ENCODE data around the gene ZNF614. TPM values are rescaled to one million over a fixed set of nuclear protein-coding genes. Genes with fewer than 3 reads are reported as not detected.

ZNF614 gene
- total RNA-seq, 4 donors from 2014 or later, result 6.2 to 17.1 (median 12.6) TPM

- Histone ChIP-seq H3K4me3 (no peak overlapping the region), H3K27me3 (no peaks in the 10 kb centered on the region), H3K9me3 (peaks cover 7 to 100% (median 15%) of the 10 kb centered on the region in 3 donors), H3K4me1 (no peaks in the 10 kb centered on the region), H3K36me3 (peaks cover 50 to 100% of the 10 kb centered on the region in 2 donors), H3K27ac (no peak overlapping the region)
- TF ChIP-seq POLR2AphosphoS5 (IDR thresholded peaks at IDR 0.05) (no peak), POLR2A (IDR thresholded peaks at IDR 0.05) (no peak), EP300 (IDR thresholded peaks at IDR 0.05) (no peak), CTCF (IDR thresholded peaks at IDR 0.05) (no peak)
- WGBS, 2 donors (ENCODE audit: low coverage in 1 of 2), result 89 to 93% methylated on average over 3 to 4 of the region's 4 CpGs
- ATAC-seq, result no peak
Observed at GRCh38 chr19:51971624-51972023, 56.6 kb downstream of the ZNF614 start.

GRCh38 chr19:51970718-51971117 is 57.5 kb downstream of the ZNF614 start:
- WGBS, 2 donors (ENCODE audit: low coverage in 1 of 2), result 100% methylated on average over 1 of the region's 1 CpG
- no peak overlapping the region for H3K27ac ChIP-seq
- H3K4me3 ChIP-seq, result no peak overlapping the region
- H3K9me3 ChIP-seq, result peaks cover 7 to 100% (median 15%) of the 10 kb centered on the region in 3 donors
- no peak for ATAC-seq
- no peak for TF ChIP-seq CTCF (IDR thresholded peaks at IDR 0.05)
- TF ChIP-seq POLR2A (IDR thresholded peaks at IDR 0.05), result no peak
- no peak for TF ChIP-seq POLR2AphosphoS5 (IDR thresholded peaks at IDR 0.05)
- no peak for TF ChIP-seq EP300 (IDR thresholded peaks at IDR 0.05)
- H3K4me1 ChIP-seq, result no peaks in the 10 kb centered on the region
- H3K27me3 ChIP-seq, result no peaks in the 10 kb centered on the region
- H3K36me3 ChIP-seq, result peaks cover 59 to 100% of the 10 kb centered on the region in 2 donors

GRCh38 chr19:51965583-51965982 is 62.6 kb downstream of the ZNF614 start:
- Histone ChIP-seq H3K27me3 (no peaks in the 10 kb centered on the region), H3K9me3 (peaks cover under 1 to 100% (median under 1%) of the 10 kb centered on the region in 3 donors), H3K27ac (no peak overlapping the region), H3K36me3 (peaks cover 42 to 92% of the 10 kb centered on the region in 2 donors), H3K4me1 (no peaks in the 10 kb centered on the region), H3K4me3 (no peak overlapping the region)
- no peak for ATAC-seq
- 98 to 100% methylated on average over 3 to 5 of the region's 5 CpGs for WGBS, 2 donors (ENCODE audit: low coverage in 1 of 2)
- TF ChIP-seq CTCF (IDR thresholded peaks at IDR 0.05), result no peak
- TF ChIP-seq EP300 (IDR thresholded peaks at IDR 0.05), result no peak

Other genes with a start within 250 kb of the ZNF614 start
- 10 to 100 TPM in 1 of 4 donors, 1 to 10 TPM in 3; 1.9 to 16.2 (median 6.0) TPM for gene FPR3, start 233.2 kb downstream of the ZNF614 start, total RNA-seq
- gene ZNF577, start 140.4 kb downstream of the ZNF614 start, total RNA-seq, result 10 to 100 TPM in 3 of 4 donors, 1 to 10 TPM in 1; 8.1 to 31.9 (median 15.5) TPM
- gene ZNF649, start 123.4 kb downstream of the ZNF614 start, total RNA-seq, result 10 to 100 TPM; 10.1 to 16.0 (median 12.9) TPM
- 1 to 10 TPM; 4.6 to 7.7 (median 5.7) TPM for gene ZNF613, start 100.9 kb downstream of the ZNF614 start, total RNA-seq
- gene ZNF350, start 41.5 kb downstream of the ZNF614 start, total RNA-seq, result 10 to 100 TPM; 11.0 to 17.9 (median 16.5) TPM
- gene ZNF615, start 20.2 kb downstream of the ZNF614 start, total RNA-seq, result 10 to 100 TPM; 11.6 to 29.9 (median 20.0) TPM
- 10 to 100 TPM in 2 of 4 donors, 1 to 10 TPM in 2; 6.0 to 18.1 (median 10.6) TPM for gene ZNF432, start 20.5 kb upstream of the ZNF614 start, total RNA-seq
- 10 to 100 TPM; 12.6 to 26.3 (median 15.9) TPM for gene ZNF841, start 67.4 kb upstream of the ZNF614 start, total RNA-seq
- gene ZNF616, start 111.6 kb upstream of the ZNF614 start, total RNA-seq, result 10 to 100 TPM in 1 of 4 donors, 1 to 10 TPM in 3; 4.0 to 11.2 (median 5.8) TPM
- gene ZNF836, start 143.2 kb upstream of the ZNF614 start, total RNA-seq, result 10 to 100 TPM in 2 of 4 donors, 1 to 10 TPM in 2; 5.7 to 27.9 (median 12.6) TPM
- gene PPP2R1A, start 161.7 kb upstream of the ZNF614 start, total RNA-seq, result 100 to 1,000 TPM; 177 to 286 (median 190) TPM
- 10 to 100 TPM in 2 of 4 donors, 1 to 10 TPM in 2; 10.0 to 16.9 (median 10.3) TPM for gene ZNF766, start 241.2 kb upstream of the ZNF614 start, total RNA-seq

Measured in gastroesophageal sphincter (tissue), 4 donors.